PC-3 (cell line): Measurements from ENCODE around the gene JAKMIP2. TPM values are rescaled to one million over a fixed set of nuclear protein-coding genes. Genes with fewer than 3 reads are reported as not detected.

ENCODE experiments used
- ATAC-seq: fragments of 200-7000 bp; cut with Tn5 transposase; 2 replicates; pipeline ENCODE4 v1.9.1; 2020; ENCODE audit warnings: mild to moderate bottlenecking, moderate library complexity
- BruUV-seq: library from RNA; stranded (reverse); fragments of 400-500 nt; replicated peaks from 2 replicates; lab custom pipeline; 2021; lab: Mats Ljungman, UMichigan
- CTCF ChIA-PET: fragments of 300-600 bp; sonication (Branson Sonifier 250); formaldehyde crosslinking; loops from one replicate; lab custom pipeline; 2022; ENCODE audit warnings: antibody characterized with exemption; lab: Charles Lee
- POLR2A ChIA-PET: fragments of 300-600 bp; sonication (Branson Sonifier 250); formaldehyde crosslinking; loops from one replicate; lab custom pipeline; 2022; ENCODE audit warnings: antibody characterized with exemption; ENCODE audit not compliant: unreplicated experiment; lab: Charles Lee
- DNase-seq: peaks from one replicate; pipeline ENCODE4 v3.0.0-alpha.2; 2015
- H2AFZ ChIP-seq: fragments of 300-600 bp; sonication (generic); 2 replicates; pipeline ENCODE4 v1.6.0; 2016; ENCODE audit warnings: antibody characterized with exemption, low read length
- H3F3A ChIP-seq: fragments of 300-600 bp; sonication (generic); one replicate; pipeline ENCODE4 v1.6.0; 2017; ENCODE audit warnings: antibody characterized with exemption, low read length, control low read depth, mild to moderate bottlenecking; ENCODE audit not compliant: unreplicated experiment
- H3K27ac ChIP-seq: fragments of 300-600 bp; sonication (generic); 2 replicates; pipeline ENCODE4 v1.5.1; 2016; ENCODE audit warnings: mild to moderate bottlenecking, low read length
- H3K27me3 ChIP-seq: fragments of 300-600 bp; sonication (generic); 2 replicates; pipeline ENCODE4 v1.6.1; 2016; ENCODE audit warnings: low read length, mixed read lengths
- H3K36me3 ChIP-seq: fragments of 300-600 bp; sonication (generic); 2 replicates; pipeline ENCODE4 v1.6.1; 2016; ENCODE audit warnings: low read depth, mixed run types, low read length, mixed read lengths
- H3K4me1 ChIP-seq: fragments of 300-600 bp; sonication (generic); 2 replicates; pipeline ENCODE4 v1.5.1; 2016; ENCODE audit warnings: low read length; ENCODE audit not compliant: insufficient read depth
- H3K4me2 ChIP-seq: fragments of 300-600 bp; sonication (generic); 2 replicates; pipeline ENCODE4 v1.6.0; 2016; ENCODE audit warnings: low read length
- H3K4me3 ChIP-seq: fragments of 300-600 bp; sonication (generic); 2 replicates; pipeline ENCODE4 v1.5.1; 2016; ENCODE audit warnings: mild to moderate bottlenecking, low read length, mixed read lengths
- H3K79me2 ChIP-seq: fragments of 300-600 bp; sonication (generic); 2 replicates; pipeline ENCODE4 v1.6.1; 2017; ENCODE audit warnings: low read length, mixed read lengths
- H3K9ac ChIP-seq: fragments of 300-600 bp; sonication (generic); 2 replicates; pipeline ENCODE4 v1.6.0; 2016; ENCODE audit warnings: mild to moderate bottlenecking, low read length
- H3K9me2 ChIP-seq: fragments of 300-600 bp; sonication (generic); replicated peaks from 2 replicates; pipeline ENCODE4 v1.6.1; 2016; ENCODE audit warnings: mixed run types, low read length, mixed read lengths
- H3K9me3 ChIP-seq: fragments of 300-600 bp; sonication (generic); 2 replicates; pipeline ENCODE4 v1.6.1; 2016; ENCODE audit warnings: low read length, mixed read lengths
- H4K20me1 ChIP-seq: fragments of 300-600 bp; sonication (generic); 2 replicates; pipeline ENCODE4 v1.6.1; 2016; ENCODE audit warnings: low read length, mixed read lengths
- EZH2 ChIP-seq: fragments of 300-600 bp; sonication (generic); IDR thresholded peaks from one replicate; pipeline ENCODE4 v1.6.1; 2017; ENCODE audit warnings: antibody characterized with exemption, mild to moderate bottlenecking, low read length; ENCODE audit not compliant: unreplicated experiment
- EZH2phosphoT487 ChIP-seq: fragments of 300-600 bp; sonication (generic); IDR thresholded peaks from 2 replicates; pipeline ENCODE4 v1.6.1; 2018; ENCODE audit warnings: mild to moderate bottlenecking, antibody characterized with exemption, low read length, borderline replicate concordance
- intact Hi-C: fragments of 100-400 bp; cut with micrococcal nuclease; formaldehyde crosslinking; loops from 2 replicates; pipeline ENCODE4 v1.9.0; 2023
- total RNA-seq: library from RNA; depleted of rRNA; stranded (reverse); fragments of >200 nt; gene quantifications from 2 replicates; pipeline ENCODE4 v1.2.3, GENCODE V29; 2014
- TF ChIP-seq, protein P1 (sequence below): fragments of 300-600 bp; sonication (generic); conservative IDR thresholded peaks from 2 replicates; pipeline ENCODE4 v1.5.1; 2017; ENCODE audit warnings: antibody characterized with exemption, low read depth, mild to moderate bottlenecking, low read length

JAKMIP2 gene
- total RNA-seq, 1 experiment from 2014 or later: 0.15 TPM

DNA sequence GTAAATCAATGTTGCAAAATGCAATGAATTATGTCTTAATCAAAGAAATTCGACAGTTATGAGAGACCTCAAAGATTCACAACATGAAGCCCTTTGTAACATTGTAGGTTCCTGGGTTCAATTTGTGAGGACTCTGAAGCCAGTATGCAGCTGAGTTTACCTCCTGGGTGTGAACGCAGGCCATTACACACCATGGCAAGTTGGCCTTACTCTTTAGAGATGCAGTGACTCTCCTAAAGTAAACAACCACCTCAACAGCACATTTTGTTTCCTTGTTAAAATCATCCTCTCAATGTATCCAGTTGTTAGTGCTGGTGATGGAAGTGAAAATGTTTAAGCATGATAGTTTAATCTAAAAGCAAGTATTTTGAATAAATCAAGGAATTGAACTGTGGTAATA, 73.8 kb downstream of the JAKMIP2 start:
- H3K4me1 ChIP-seq: peaks cover 3% of the 10 kb centered on the region
- no peak overlapping the region for H3K9ac ChIP-seq
- no TSS peak for BruUV-seq
- H4K20me1 ChIP-seq: no peaks in the 10 kb centered on the region
- H3K9me3 ChIP-seq: no peaks in the 10 kb centered on the region
- H3K27ac ChIP-seq: no peak overlapping the region
- intact Hi-C loops: no loop called here
- DNase-seq: peak; percentile 15
- H3K4me3 ChIP-seq: no peak overlapping the region
- no peak overlapping the region for H2AFZ ChIP-seq
- ChIA-PET POLR2A (no interaction called here), CTCF (no interaction called here)
- no peaks in the 10 kb centered on the region for H3K36me3 ChIP-seq
- no peak overlapping the region for H3K4me2 ChIP-seq
- H3K79me2 ChIP-seq: no peaks in the 10 kb centered on the region
- no peak for TF ChIP-seq EZH2phosphoT487
- TF ChIP-seq EZH2: no peak
- TF ChIP-seq, protein P1, sequence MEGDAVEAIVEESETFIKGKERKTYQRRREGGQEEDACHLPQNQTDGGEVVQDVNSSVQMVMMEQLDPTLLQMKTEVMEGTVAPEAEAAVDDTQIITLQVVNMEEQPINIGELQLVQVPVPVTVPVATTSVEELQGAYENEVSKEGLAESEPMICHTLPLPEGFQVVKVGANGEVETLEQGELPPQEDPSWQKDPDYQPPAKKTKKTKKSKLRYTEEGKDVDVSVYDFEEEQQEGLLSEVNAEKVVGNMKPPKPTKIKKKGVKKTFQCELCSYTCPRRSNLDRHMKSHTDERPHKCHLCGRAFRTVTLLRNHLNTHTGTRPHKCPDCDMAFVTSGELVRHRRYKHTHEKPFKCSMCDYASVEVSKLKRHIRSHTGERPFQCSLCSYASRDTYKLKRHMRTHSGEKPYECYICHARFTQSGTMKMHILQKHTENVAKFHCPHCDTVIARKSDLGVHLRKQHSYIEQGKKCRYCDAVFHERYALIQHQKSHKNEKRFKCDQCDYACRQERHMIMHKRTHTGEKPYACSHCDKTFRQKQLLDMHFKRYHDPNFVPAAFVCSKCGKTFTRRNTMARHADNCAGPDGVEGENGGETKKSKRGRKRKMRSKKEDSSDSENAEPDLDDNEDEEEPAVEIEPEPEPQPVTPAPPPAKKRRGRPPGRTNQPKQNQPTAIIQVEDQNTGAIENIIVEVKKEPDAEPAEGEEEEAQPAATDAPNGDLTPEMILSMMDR: no peak
- no peaks in the 10 kb centered on the region for H3K27me3 ChIP-seq
- H3F3A ChIP-seq: no peaks in the 10 kb centered on the region
- ATAC-seq: peak; percentile 59
- no peaks in the 10 kb centered on the region for H3K9me2 ChIP-seq

DNA sequence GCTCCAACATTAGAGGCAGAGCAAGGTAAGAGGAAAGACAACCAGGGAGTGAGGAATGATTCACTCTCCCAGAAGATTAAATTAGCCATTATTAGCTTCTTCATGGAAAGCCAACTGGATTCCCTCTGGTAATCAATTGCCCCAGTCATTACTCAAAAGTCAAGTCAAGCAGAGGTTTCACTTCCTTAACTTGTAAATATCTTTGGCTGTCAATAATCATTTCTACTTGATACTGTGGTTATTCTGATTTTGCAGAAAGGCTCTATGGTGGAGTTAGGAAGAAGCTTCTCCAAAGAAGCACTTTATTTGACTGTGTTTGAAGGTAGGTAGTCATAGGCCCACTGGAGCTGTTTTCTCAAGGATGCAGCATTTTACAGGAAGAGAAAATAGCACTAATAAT, 78.0 kb downstream of the JAKMIP2 start:
- TF ChIP-seq EZH2phosphoT487 (no peak), EZH2 (no peak)
- TF ChIP-seq, protein P1: no peak
- POLR2A ChIA-PET: no interaction called here
- Histone ChIP-seq H3K36me3 (no peaks in the 10 kb centered on the region), H3K9me3 (no peaks in the 10 kb centered on the region), H3K9ac (no peak overlapping the region), H3K27me3 (no peaks in the 10 kb centered on the region), H4K20me1 (no peaks in the 10 kb centered on the region), H3K79me2 (no peaks in the 10 kb centered on the region), H2AFZ (no peak overlapping the region), H3K4me3 (no peak overlapping the region), H3K4me2 (no peak overlapping the region), H3K4me1 (no peaks in the 10 kb centered on the region), H3K9me2 (no peaks in the 10 kb centered on the region), H3F3A (no peaks in the 10 kb centered on the region), H3K27ac (no peak overlapping the region)
- CTCF ChIA-PET: no interaction called here
- no TSS peak for BruUV-seq
- DNase-seq (no peak), ATAC-seq (no peak)
- intact Hi-C loops: no loop called here

DNA sequence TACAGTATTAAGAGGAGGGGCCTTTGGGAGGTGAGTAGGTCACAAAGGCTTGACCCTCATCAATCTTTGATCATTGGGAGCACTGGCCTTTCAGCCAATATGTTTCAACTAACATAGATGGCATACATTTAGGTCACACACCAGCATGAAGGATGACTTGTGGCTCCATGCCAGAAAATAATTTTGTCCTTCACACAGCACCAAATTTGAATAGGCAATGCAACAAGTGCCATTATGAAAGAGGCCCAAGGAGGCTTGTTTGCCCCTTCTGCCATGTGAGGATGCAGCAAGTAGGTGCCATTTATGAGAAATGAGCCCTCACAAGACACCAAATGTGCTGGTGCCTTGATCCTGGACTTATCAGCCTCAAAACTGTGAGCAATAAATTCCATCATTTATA, 81.1 kb downstream of the JAKMIP2 start:
- TF ChIP-seq EZH2 (no peak), EZH2phosphoT487 (no peak)
- TF ChIP-seq, protein P1: no peak
- no peak overlapping the region for H3K9ac ChIP-seq
- DNase-seq: no peak
- no peak overlapping the region for H3K4me3 ChIP-seq
- no TSS peak for BruUV-seq
- H3K36me3 ChIP-seq: no peaks in the 10 kb centered on the region
- no peak overlapping the region for H2AFZ ChIP-seq
- no peaks in the 10 kb centered on the region for H3K4me1 ChIP-seq
- CTCF ChIA-PET: no interaction called here
- no peak overlapping the region for H3K4me2 ChIP-seq
- intact Hi-C loops: no loop called here
- H3F3A ChIP-seq: no peaks in the 10 kb centered on the region
- peaks cover 14% of the 10 kb centered on the region for H3K9me3 ChIP-seq
- H3K27me3 ChIP-seq: no peaks in the 10 kb centered on the region
- no peak overlapping the region for H3K27ac ChIP-seq
- no peaks in the 10 kb centered on the region for H3K79me2 ChIP-seq
- H3K9me2 ChIP-seq: no peaks in the 10 kb centered on the region
- no peaks in the 10 kb centered on the region for H4K20me1 ChIP-seq
- POLR2A ChIA-PET: no interaction called here
- no peak for ATAC-seq
